Measurements from ENCODE around the gene NPHP1. TPM values are rescaled to one million over a fixed set of nuclear protein-coding genes. Genes with fewer than 3 reads are reported as not detected.
"Not testable (repeated sequence)": the region's sequence is repeated elsewhere in the genome, so short reads cannot be mapped to it uniquely, and the experiment has no call there.

Gene NPHP1
- total RNA-seq, result 4.1 TPM
- long read RNA-seq, partial matches to known transcripts, result 0 of 12 reads
- long read RNA-seq, other reads (novel, unspliced or antisense), result 7 of 12 reads

DNA sequence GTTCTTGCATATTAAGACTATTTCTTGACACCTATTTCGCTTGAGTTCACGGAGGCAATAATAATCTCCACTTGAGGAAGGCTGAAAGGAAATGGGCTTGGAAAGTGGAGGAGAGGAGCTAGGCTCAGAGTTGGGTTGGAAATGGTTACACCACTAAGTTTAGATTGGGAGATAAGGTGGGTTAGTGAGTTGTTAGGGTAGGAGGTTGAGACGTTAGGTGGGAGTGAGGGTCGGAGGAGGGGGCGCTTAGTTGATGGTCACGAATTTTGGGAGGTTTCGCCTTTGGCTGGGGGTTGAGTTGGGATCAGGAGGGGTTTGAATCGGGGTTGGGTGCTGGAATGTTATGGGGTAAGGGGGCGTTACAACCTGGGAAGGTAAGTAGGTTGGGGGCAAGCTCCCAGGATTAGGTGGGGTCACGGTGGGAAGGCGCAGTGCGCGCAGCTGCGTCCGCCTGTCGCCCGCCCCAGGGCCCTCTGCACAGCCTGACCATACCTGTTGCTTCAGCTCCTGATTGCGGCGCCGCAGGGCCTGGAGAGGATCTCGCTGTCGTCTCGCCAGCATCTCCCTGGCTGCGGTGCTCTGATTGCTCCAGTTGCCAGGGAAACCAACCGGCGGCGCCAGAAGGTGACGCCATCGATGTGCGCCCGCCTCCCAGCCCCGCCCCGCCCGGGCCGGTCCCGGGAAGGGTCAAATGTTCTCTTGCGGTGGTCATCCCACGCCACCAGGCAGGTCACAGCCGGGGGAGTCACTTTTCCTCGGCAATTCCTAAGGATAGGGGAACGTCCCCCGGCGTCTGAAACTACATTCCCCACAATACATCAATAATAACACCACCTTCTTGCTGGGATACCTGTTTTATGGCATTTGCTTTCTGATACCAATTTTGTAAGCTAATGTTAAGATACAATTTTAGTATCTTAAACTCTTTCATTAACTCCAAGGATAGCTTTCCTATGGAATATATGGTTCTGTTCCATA is at the start of gene NPHP1:
NPHP1 (minus strand) TSS at position 606 of the 978 bp plus-strand sequence; CDS start at position 561, 45 bp downstream.
- intact Hi-C loops (cut with micrococcal nuclease), result no loop called here
- DNase-seq (peak; percentile 92), ATAC-seq (peak; percentile 94)

DNA sequence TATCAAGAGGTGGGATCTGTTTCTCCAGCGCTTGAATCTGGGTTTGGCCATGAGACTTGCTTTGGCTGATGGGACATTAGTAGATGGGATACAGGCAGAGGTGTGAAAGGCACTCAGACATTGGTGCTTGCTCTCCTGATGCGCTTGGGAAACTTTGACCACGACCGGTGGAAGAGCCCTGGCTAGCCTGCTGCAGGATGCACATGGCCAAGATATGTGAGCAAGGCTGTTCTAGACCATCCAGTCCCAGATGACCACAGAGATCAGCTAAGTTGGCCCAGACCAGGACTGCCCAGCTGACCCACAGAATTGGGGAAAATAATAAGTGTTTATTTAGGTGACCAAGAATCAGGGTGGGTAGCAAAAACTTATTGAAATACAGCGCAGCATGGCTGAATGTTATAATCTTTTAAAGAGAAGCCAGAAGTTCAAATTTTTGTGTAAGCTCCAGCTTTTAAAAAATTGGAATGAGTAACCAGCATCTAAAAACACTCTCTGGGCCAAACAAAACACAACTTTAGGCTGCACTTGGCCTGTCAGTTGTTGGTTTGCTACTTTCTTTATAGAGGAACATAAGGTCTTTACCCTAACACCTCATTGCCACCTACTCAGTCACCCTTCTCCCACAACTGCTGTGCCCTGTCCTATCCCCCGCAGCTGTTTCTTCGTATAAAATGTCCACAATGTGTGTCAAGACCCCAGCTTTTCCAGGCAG is 43.4 kb upstream of the NPHP1 start:
- ATAC-seq (peak; percentile 36), DNase-seq (peak; percentile 27)
- intact Hi-C loops (cut with micrococcal nuclease), result not testable (repeated sequence)

DNA sequence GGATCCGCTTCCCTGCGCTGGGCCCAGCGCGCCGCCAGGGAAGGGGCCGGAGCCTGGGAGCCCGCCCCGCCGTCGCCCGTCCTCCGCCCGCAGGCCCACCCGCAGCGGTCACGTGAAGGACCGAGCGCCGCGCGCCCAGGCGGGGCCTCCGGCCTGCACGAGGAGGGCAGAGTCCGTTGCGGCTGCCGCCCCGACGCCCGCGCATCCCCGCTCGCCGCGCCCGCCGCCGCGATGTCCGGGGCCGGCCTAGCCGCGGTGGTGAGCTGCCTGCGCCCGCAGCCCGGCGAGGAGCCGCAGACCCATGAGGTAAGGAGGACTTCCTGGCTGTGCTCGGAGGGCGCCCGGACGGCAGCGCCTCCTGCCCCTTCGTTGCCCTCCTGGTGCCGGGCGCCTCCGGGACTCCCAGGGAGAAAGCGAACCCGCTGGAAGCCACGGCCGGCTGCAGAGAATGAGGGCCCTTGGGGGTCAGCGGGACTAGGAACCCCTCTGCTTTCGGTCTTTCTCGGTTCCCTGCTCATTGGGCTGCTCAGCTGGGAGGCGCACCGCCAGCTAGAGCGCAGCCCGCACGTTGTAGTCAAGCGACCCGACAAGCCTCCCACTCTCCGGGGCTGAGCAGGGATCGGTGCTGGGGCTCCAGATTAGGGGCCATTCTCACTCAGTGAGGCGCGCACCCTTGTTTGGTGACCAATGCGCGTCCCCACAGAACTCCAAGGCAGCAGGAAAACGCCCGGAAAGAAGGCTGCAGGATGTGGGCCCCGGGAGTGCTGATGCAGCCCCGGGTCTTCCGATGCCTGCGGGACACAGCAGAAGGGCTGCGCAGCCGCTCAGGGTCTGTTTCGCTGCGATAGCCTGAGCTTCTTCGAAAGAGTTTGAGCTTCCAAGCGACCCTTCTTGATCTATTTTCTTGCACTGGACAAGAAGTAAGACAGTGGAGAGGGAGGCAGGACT is 40.9 kb upstream of the NPHP1 start:
- peak; percentile 88 for ATAC-seq
- intact Hi-C loops (cut with micrococcal nuclease), result not testable (repeated sequence)

DNA sequence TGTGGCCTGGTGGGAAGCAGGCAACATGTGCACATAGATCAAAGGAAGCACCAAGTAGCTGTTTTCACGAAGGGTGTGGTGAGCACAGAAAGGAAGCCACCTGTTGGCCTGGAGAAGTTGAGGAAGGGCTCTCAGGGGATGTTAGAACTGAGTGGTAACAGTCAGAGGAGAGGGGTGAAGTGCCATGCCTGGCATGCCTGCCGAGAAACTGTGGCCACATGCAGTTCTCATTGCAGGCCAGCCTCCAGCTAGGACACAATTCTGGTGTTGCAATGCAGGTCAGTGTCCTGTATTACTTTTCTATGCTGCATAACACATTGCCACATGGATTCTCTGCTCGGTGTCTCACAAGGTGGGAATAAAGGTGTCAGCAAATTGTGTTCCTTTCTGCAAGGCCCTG is 38.5 kb upstream of the NPHP1 start:
- intact Hi-C loops (cut with micrococcal nuclease), result not testable (repeated sequence)

More for the DNA sequence above, 40.9 kb upstream of the NPHP1 start:
- DNase-seq, result not testable (repeated sequence)

DNA sequence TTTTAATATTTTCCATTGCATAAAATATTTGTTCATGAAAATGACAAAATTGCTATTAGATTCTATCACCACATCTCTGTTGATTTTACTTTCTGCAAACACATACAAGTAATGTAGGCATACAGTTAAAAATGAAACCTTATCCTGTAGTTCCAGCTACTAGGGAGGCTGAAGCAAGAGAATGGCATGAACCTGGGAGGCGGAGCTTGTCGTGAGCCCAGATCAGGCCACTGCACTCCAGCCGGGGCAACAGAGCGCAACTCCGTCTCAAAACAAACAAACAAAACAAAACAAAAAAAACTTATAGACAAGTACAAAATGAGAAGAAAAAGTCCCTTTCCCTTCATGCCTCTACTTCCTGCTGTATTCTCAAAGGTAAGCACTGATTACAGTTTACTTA is 29.7 kb upstream of the NPHP1 start:
- intact Hi-C loops (cut with micrococcal nuclease); DNase-seq; ATAC-seq: not testable (repeated sequence)

More for the DNA sequence above, 38.5 kb upstream of the NPHP1 start:
- DNase-seq, ATAC-seq: not testable (repeated sequence)

DNA sequence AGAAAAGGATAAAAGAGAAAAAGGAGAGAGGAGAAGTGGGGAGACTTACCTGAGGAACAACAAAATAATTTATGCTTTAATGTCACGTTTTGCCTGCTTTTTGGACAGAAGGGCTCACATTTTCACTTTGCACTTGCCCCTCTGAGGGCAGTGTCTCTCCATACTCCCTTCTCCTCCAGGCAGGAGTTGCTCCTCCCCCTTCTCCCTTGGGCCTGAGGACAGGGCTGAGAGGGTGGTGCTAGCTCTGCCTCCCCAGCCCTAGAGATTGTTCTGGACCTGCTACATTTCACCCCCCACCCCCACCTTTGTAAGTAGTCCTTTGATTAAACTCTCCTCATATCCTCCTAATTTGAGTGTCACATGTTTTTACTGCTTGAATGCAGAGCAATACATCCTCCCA is 25.1 kb upstream of the NPHP1 start:
- DNase-seq; ATAC-seq; intact Hi-C loops (cut with micrococcal nuclease): not testable (repeated sequence)

DNA sequence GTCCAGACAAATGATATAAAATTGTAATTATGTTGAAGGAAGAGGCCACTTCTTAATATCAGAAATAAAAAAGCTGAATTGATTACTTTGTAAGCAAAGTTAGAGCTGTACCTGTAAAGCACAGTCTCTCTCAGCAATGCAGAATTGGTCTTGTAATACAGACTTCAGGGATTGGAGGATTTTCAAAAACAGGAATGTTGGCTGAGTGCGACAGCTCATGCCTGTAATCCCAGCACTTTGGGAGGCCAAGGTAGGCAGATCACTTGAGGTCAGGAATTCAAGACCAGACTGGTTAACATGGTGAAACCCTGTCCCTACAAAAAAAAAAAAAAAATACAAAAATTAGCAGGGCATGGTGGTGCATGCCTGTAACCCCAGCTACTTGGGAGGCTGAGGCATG is 17.8 kb upstream of the NPHP1 start:
- intact Hi-C loops (cut with micrococcal nuclease); DNase-seq; ATAC-seq: not testable (repeated sequence)

DNA sequence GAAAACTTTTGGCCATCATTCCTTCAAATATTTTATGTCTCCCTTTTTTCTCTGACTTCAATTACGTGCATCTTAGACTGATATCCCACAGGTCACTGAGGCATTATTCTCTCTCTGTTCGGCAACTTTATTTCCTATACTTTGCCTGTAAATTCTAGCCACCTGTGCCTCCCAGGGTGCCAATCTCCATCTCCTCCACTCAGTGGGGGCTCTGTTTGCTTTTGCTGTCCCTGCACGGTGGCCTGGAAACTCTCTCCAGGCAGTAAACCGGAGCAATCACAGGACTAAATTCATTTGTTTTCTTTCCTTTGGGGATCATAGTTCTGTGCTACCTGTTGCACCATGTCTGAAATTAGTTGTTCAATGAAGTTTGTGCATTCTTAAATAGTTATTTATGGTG is 17.1 kb upstream of the NPHP1 start:
- DNase-seq (no peak), ATAC-seq (no peak)
- intact Hi-C loops (cut with micrococcal nuclease), result no loop called here

DNA sequence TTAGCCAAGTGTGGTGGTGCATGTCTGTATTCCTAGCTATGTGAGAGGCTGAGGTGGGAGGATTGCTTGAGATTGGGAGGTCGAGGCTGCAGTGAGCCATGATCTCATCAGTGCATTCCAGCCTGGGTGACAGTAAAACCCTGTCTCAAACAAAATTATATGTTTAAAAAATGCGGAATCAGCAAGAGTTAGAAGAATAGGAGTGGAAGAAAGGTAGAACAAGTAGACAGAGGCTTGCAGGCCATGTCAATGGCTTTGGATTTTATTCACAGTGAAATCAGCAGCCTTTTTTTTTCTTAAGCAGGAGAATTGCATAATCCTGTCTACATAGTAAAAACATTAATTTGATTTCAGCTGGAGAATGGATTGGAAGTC is 15.4 kb upstream of the NPHP1 start:
- DNase-seq, result no peak
- intact Hi-C loops (cut with micrococcal nuclease), result no loop called here
- ATAC-seq, result no peak

DNA sequence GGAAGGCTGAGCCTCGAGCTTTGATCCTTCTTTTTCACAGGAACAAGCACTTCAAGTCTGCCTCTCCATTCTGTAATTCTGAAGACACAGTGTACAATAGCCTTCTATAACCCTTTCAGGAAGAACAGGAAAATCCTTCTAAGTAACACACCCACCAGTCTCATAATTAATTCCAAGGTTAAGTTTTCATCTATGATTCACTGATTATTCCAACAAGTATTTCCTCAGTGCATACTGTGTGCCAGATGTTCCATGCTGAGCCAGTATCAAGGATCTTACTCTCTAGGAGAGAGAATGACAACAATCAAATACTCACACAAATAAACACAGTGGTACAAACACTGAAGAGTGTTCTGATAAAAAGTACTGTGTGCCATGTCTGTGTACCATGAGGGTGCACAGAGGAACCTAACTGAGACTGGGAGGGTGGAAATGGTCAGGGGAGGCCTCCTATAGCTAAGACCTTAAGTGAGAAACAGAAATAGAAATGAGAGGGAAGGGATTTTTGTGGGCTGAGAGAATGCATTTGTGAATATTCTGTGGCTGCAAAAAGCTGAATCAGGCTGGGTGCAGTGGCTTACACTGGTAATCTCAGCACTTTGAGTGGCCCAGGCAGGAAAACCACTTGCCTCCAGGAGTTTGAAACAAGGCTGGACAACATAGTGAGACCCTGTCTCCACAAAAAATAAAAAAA is 14.8 kb upstream of the NPHP1 start:
- ATAC-seq (no peak), DNase-seq (no peak)
- intact Hi-C loops (cut with micrococcal nuclease), result no loop called here

DNA sequence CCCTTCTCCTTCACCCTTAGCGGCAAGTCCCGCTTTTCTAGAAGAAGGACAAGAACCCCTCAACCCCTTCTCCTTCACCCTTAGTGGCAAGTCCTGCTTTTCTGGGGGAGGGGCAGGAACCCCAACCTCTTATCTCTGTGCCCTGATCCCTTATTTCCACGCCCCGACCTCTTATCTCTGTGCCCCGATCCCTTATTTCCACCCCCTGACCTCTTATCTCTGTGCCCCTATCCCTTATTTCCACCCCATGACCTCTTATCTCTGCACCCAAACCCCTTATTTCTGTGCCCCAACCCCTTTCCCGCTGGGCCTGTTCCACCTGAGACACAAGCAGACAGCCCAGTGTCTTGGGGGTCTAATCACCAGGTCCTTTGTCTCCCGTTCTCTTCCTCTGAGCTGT is 14.1 kb upstream of the NPHP1 start:
- DNase-seq; intact Hi-C loops (cut with micrococcal nuclease); ATAC-seq: not testable (repeated sequence)

DNA sequence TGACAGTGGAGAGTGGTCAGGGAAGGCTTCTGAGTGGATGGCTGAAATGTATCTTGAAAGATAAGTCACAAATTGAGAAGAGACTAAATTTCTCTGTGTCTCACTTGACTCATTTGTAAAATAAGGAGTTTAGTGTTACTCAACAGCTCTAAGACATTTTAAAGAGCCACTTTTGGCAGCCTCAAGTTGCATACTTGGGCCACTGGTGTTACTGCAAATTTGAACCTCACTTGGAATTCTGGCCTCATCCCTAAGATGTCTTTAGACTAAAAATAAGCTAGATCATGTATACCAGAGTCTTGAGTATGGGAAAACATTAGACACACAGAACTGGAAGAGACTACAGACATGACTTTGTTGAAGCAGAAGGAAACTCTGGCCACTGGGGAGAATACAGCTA is 12.0 kb upstream of the NPHP1 start:
- intact Hi-C loops (cut with micrococcal nuclease), result no loop called here
- DNase-seq, result no peak
- ATAC-seq, result no peak

DNA sequence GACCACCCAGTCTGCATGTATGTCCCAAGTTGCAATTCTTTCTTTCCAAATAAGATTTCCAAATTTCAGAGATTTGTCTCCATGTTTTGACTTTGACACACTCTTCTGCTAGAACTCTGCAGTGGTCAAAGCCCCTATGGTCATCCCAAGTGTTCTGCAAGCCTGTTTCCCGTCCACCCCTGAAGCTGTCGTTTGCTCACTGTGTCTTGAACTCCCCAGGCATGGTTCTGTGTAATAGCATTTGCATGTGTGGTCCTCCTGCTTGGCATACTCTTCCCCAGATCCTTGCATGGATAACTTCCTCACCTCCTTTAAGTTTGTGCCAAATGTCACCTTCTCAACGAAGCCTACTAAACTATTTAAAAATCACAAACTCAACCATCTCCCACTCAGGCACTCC is 11.4 kb upstream of the NPHP1 start:
- DNase-seq (no peak), ATAC-seq (no peak)
- intact Hi-C loops (cut with micrococcal nuclease), result no loop called here

DNA sequence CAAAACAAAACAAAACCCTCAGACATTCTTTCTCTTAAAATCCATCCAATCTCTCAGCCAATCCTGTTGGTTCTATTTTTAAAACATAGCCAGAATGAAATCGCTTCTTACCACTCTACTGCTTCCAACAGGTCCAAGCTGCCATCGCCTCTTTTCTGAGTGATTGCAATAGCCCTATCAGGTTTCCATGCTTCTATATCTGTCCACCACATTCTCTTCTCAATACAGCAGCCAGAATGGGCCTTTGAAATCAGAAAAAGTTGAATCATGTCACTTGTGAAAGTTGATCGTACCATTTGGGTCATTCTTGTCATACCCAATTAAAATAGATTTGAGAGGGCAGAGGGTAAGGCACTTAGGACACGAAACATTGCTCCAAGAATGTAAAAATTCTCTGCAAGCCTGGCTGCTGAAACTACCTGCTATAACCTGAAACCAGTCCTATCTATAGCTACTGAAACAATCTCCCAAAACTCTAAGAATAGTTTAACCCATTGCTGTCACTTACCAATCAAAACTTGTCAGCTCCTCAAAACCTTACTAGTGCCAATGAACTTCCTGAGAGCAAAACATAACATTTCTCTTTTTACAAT is 10.8 kb upstream of the NPHP1 start:
- DNase-seq, result no peak
- intact Hi-C loops (cut with micrococcal nuclease), result no loop called here
- no peak for ATAC-seq

DNA sequence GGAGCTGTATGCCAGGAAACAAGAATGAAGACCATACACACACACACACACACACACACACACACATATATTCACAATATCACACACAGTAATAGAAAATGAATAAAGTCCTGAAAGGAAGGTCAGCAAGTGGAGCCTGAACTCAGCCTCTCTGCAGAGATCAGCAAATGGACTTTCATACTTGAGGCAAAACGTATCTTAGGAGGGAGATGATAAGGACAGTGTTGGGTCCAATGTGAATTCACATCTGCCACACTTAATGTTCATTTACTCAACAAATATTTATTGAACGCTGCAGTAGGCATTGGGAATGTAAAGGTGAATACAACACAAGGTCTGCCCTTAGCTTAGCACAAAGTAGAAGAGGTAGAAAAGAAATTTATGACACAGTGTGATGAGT is 10.3 kb upstream of the NPHP1 start:
- DNase-seq (no peak), ATAC-seq (no peak)
- intact Hi-C loops (cut with micrococcal nuclease), result no loop called here

DNA sequence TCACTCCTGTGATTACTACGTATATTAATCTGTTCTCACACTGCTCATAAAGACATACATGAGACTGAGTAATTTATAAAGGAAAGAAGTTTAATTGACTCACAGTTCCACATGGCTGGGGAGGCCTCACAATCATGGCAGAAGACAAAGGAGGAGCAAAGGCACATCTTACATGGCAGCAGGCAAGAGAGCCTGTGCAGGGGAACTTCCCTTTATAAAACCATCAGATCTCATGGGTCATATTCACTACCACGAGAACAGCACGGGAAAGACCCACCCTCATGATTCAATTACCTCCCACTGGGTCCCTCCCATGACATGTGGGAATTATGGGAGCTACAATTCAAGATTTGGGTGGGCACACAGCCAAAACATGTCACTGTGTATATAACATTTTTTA is 8.7 kb upstream of the NPHP1 start:
- intact Hi-C loops (cut with micrococcal nuclease); DNase-seq; ATAC-seq: not testable (repeated sequence)

DNA sequence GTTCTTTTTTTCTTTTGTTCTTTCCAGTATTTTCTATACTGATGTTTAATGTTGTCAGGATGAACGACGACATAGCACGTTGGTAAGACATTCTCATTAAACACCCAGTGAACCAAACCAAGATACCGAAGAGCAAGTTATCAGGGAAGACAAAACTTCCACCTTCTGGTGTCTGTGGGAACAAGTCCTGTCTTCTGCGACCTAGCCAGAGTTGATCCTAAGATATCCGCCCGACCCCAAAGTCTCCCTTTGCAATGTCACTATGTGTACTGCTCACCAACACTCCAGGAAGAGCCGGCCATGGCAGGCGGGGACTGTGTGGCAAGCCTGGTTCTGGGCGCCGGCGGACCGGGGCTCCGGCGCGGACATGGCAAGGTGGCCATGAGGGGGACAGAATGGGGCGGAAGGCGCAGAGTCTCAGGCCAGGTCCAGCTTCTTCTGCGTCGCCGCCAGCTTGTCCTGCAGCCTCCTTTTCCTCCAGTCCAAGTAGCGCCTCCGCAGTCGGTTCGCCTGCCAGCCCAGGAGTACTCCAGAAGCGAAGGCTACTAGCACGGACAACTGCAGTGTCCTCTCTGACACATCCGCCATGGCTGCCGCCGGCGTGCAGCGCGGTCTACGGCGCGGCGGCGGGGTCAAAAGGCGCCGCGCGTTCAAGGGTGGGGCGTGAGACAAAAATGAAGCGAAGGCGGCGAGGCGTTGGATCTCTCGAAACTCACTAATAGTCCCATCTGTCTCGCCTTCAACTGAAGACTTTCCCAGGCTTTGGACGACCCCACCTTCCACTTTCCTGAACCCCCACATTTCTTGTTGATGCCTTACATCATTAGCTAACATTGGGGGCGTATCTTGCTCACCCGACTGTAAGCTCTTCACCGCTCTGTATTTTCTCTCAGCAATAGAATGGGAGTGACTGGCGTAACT is 7.4 kb upstream of the NPHP1 start, which contains the start of gene MTLN:
MTLN (minus strand) TSS at position 610 of the 921 bp plus-strand sequence; CDS start at position 588, 22 bp downstream.
- peak; percentile 94 for ATAC-seq
- DNase-seq, result peak; percentile 87
- intact Hi-C loops (cut with micrococcal nuclease), result no loop called here

Measured in left ventricle myocardium superior (tissue), 1 donor.